HG02970 (cell line): ENCODE data around the gene C16orf96.

ENCODE experiments used
- ATAC-seq: cut with Tn5 transposase; IDR thresholded peaks from one replicate; pipeline ENCODE4 v1.9.1; 2021; ENCODE audit warnings: mild to moderate bottlenecking, moderate library complexity, moderate number of reproducible peaks; ENCODE audit not compliant: unreplicated experiment, low FRiP score

The C16orf96 gene

GRCh38 chr16:4556112-4556511 lies at the start of gene C16orf96:
TSS of gene C16orf96 (plus strand) at chr16:4556340. CDS start at chr16:4556490, 150 bp downstream.
- no peak for ATAC-seq

- no peak for ATAC-seq
Measured at GRCh38 chr16:4506450-4506849, 49.7 kb upstream of the C16orf96 start.

GRCh38 chr16:4507588-4508345 lies 48.4 kb upstream of the C16orf96 start:
- no peak for ATAC-seq

GRCh38 chr16:4508806-4509205 lies 47.3 kb upstream of the C16orf96 start:
- no peak for ATAC-seq

- ATAC-seq = no peak
Measured at GRCh38 chr16:4509420-4509819, 46.7 kb upstream of the C16orf96 start.

- ATAC-seq = no peak
Measured at GRCh38 chr16:4510131-4510530, 46.0 kb upstream of the C16orf96 start.

GRCh38 chr16:4510747-4511426 lies 45.3 kb upstream of the C16orf96 start:
- no peak for ATAC-seq

GRCh38 chr16:4511441-4512082 lies 44.6 kb upstream of the C16orf96 start:
- ATAC-seq = no peak

GRCh38 chr16:4512473-4512872 lies 43.7 kb upstream of the C16orf96 start:
- no peak for ATAC-seq

- ATAC-seq = no peak
Measured at GRCh38 chr16:4513086-4513860, 42.9 kb upstream of the C16orf96 start.

GRCh38 chr16:4513881-4514280 lies 42.3 kb upstream of the C16orf96 start:
- no peak for ATAC-seq

- ATAC-seq = no peak
Measured at GRCh38 chr16:4514606-4515005, 41.5 kb upstream of the C16orf96 start.

- ATAC-seq = no peak
Measured at GRCh38 chr16:4515611-4516233, 40.4 kb upstream of the C16orf96 start.

- no peak for ATAC-seq
Measured at GRCh38 chr16:4517812-4518680, 38.1 kb upstream of the C16orf96 start.

GRCh38 chr16:4519274-4520058 lies 36.7 kb upstream of the C16orf96 start:
- no peak for ATAC-seq

GRCh38 chr16:4520913-4521312 lies 35.2 kb upstream of the C16orf96 start:
- ATAC-seq = no peak

- no peak for ATAC-seq
Measured at GRCh38 chr16:4522051-4522581, 34.0 kb upstream of the C16orf96 start.

- ATAC-seq = no peak
Measured at GRCh38 chr16:4523686-4524085, 32.5 kb upstream of the C16orf96 start.
